HepG2 (cell line): ENCODE data around the gene ATR. TPM values are rescaled to one million over a fixed set of nuclear protein-coding genes. Genes with fewer than 3 reads are reported as not detected.

Source experiments
- ASH2L ChIP-seq: fragments of 300-600, 200-600 bp; sonication (generic); IDR thresholded peaks from 2 replicates; pipeline ENCODE4 v1.7.0; 2017; ENCODE audit warnings: low read depth, mild to moderate bottlenecking, moderate library complexity, mixed read lengths, low read length; ENCODE audit not compliant: insufficient read length
- BHLHE40 ChIP-seq: IDR thresholded peaks from 2 replicates; pipeline ENCODE4 v1.6.1; 2011; ENCODE audit warnings: low read length, improper control_type of control experiment
- BRD4 ChIP-seq: sonication (generic); formaldehyde crosslinking; IDR thresholded peaks from 2 replicates; pipeline ENCODE4 v1.4.0; 2020; ENCODE audit warnings: missing genetic modification reagents
- DMTF1 ChIP-seq: sonication (generic); formaldehyde crosslinking; IDR thresholded peaks from 2 replicates; pipeline ENCODE4 v1.4.0; 2020; ENCODE audit warnings: mild to moderate bottlenecking, missing genetic modification reagents
- ETS1 ChIP-seq: sonication (generic); formaldehyde crosslinking; IDR thresholded peaks from 2 replicates; pipeline ENCODE4 v1.4.0; 2020; ENCODE audit warnings: missing genetic modification reagents
- FOXK1 ChIP-seq: sonication (generic); formaldehyde crosslinking; IDR thresholded peaks from 2 replicates; pipeline ENCODE4 v1.4.0; 2020; ENCODE audit warnings: low read depth, missing genetic modification reagents, borderline replicate concordance
- FOXO4 ChIP-seq: sonication (generic); formaldehyde crosslinking; conservative IDR thresholded peaks from 2 replicates; pipeline ENCODE4 v1.8.1; 2023; ENCODE audit warnings: missing genetic modification reagents
- KDM4B ChIP-seq: sonication (generic); formaldehyde crosslinking; IDR thresholded peaks from 2 replicates; pipeline ENCODE4 v1.4.0; 2020; ENCODE audit warnings: missing genetic modification reagents
- KDM5A ChIP-seq: fragments of 200-600 bp; sonication (generic); IDR thresholded peaks from 2 replicates; pipeline ENCODE4 v1.7.0; 2018; ENCODE audit warnings: antibody characterized with exemption, mild to moderate bottlenecking, low read length, borderline replicate concordance
- PAX8 ChIP-seq: sonication (generic); formaldehyde crosslinking; IDR thresholded peaks from 2 replicates; pipeline ENCODE4 v1.8.0; 2022; ENCODE audit warnings: mild to moderate bottlenecking, missing genetic modification reagents, borderline replicate concordance
- REPIN1 ChIP-seq: sonication (generic); formaldehyde crosslinking; IDR thresholded peaks from 2 replicates; pipeline ENCODE4 v1.8.0; 2022; ENCODE audit warnings: missing genetic modification reagents, low read depth, mild to moderate bottlenecking, borderline replicate concordance
- SP140L ChIP-seq: sonication (generic); formaldehyde crosslinking; IDR thresholded peaks from 2 replicates; pipeline ENCODE4 v1.4.0; 2020; ENCODE audit warnings: missing genetic modification reagents, borderline replicate concordance
- ZMYM2 ChIP-seq: sonication (generic); formaldehyde crosslinking; IDR thresholded peaks from 2 replicates; pipeline ENCODE4 v1.8.0; 2022; ENCODE audit warnings: mild to moderate bottlenecking, missing genetic modification reagents
- ZMYM4 ChIP-seq: sonication (generic); formaldehyde crosslinking; IDR thresholded peaks from 2 replicates; pipeline ENCODE4 v1.8.1; 2023; ENCODE audit warnings: mild to moderate bottlenecking, missing genetic modification reagents
- ZNF234 ChIP-seq: sonication (generic); formaldehyde crosslinking; conservative IDR thresholded peaks from 2 replicates; pipeline ENCODE4 v1.5.1; 2020; ENCODE audit warnings: mild to moderate bottlenecking, missing genetic modification reagents
- ZNF280B ChIP-seq: sonication (generic); formaldehyde crosslinking; IDR thresholded peaks from 2 replicates; pipeline ENCODE4 v1.5.0; 2020; ENCODE audit warnings: missing genetic modification reagents, mild to moderate bottlenecking, borderline replicate concordance
- ZSCAN5A ChIP-seq: sonication (generic); formaldehyde crosslinking; IDR thresholded peaks from 2 replicates; pipeline ENCODE4 v1.8.0; 2022; ENCODE audit warnings: mild to moderate bottlenecking, missing genetic modification reagents, borderline replicate concordance
- polyA plus RNA-seq, 8 experiments: library from polyadenylated mRNA; depleted of rRNA in 3 of 8; stranded (reverse) in 7 of 8; unstranded in 1 of 8; fragments of >200 nt; fragmentation: Illumina TruSeq in 4 of 8; extraction: Trizol in 4 of 8; gene quantifications; 2 replicates each; pipeline versions ENCODE4 v1.2.1 to v1.2.3, GENCODE V29; 2011 to 2016; ENCODE audit warnings: low read depth in 4 of 8, missing spikeins in 1 of 8, mixed read lengths in 1 of 8; ENCODE audit not compliant: insufficient read depth in 1 of 8
- total RNA-seq, 5 experiments: library from RNA; depleted of rRNA; stranded (reverse); fragments of >200 nt; fragmentation: Illumina TruSeq; extraction: Trizol; gene quantifications; 2 replicates each; pipeline ENCODE4 v1.2.3, GENCODE V29; 2016; ENCODE audit warnings: low read depth in 1 of 5
- TF ChIP-seq, protein P1 (sequence below): sonication (generic); formaldehyde crosslinking; IDR thresholded peaks from 2 replicates; pipeline ENCODE4 v1.8.0; 2023; ENCODE audit warnings: mild to moderate bottlenecking, missing genetic modification reagents

The ATR gene
- total and polyA plus RNA-seq, 2 of the 13 experiments (the other 11 are each of a cell fraction or from before 2014, with no cell fraction given): 6.6 to 17.0 TPM

DNA sequence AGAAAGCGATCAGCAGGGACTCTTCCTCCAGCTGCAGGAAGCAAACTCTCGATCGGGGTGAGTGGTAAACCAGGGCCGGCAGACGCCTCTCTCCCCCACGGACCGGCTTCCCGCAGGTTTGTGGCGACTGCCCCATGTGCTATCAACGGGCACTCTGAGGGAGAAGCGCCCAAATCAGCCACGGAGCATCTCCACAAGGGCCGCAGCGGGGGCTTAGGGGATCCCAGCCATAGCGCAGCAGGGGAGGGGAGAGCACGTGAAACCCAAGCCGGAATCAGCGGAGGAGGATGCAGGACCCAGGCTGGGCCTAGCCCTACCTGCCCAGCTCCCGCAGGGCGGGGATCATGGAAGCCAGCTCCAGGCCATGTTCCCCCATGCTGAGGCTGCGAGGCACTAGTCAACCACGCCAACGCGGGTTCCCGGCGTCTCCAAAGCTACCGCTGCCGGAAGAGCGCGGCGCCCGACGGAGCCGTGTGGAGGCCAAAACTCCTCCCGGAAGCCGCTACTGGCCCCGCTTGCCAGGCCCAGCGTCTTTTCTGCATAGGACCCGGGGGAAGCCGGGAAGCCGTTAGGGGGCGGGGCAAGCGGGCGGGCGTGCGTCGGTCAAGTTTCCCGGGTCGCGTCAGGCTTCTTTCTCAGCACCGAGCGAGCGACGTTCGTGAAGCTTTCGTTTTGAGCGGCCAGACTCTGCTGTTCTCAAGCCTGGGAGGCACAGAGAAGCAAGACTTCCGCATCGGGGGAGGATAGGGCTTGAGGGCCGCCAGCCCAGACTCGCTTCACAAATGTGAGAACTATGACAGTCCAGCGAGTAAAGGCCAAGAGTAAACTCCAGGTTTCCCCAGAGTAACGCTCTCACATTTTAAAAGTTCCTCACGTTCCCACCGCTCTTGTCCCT lies at the start of gene ATR (continued):
- TF ChIP-seq BRD4 (CRISPR knock-in tag) (peak; percentile 77), PAX8 (CRISPR knock-in tag) (no peak), ZNF234 (peak; percentile 80; the same call in 1 of the 2 replicates), BHLHE40 (peak; percentile 44), ASH2L (peak; percentile 96), ZSCAN5A (CRISPR knock-in tag) (peak; percentile 94; the same call in 1 of the 2 replicates), DMTF1 (CRISPR knock-in tag) (no peak), KDM4B (peak; percentile 95; the same call in 1 of the 2 replicates), REPIN1 (CRISPR knock-in tag) (peak; percentile 99), FOXO4 (no peak), SP140L (CRISPR knock-in tag) (0 out of 2 replicates have a peak, but pooled peaks have one; percentile 41), ZMYM2 (CRISPR knock-in tag) (peak; percentile 89), ZNF280B (CRISPR knock-in tag) (peak; percentile 89; the same call in 1 of the 2 replicates), FOXK1 (CRISPR knock-in tag) (peak; percentile 98), ZMYM4 (CRISPR knock-in tag) (peak; percentile 100), KDM5A (peak; percentile 68), ETS1 (CRISPR knock-in tag) (peak; percentile 38; the same call in 1 of the 2 replicates)
- TF ChIP-seq, protein P1, sequence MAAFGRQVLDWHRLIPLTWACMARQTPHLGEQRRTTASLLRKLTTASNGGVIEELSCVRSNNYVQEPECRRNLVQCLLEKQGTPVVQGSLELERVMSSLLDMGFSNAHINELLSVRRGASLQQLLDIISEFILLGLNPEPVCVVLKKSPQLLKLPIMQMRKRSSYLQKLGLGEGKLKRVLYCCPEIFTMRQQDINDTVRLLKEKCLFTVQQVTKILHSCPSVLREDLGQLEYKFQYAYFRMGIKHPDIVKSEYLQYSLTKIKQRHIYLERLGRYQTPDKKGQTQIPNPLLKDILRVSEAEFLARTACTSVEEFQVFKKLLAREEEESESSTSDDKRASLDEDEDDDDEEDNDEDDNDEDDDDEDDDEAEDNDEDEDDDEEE (CRISPR knock-in tag): peak; percentile 93
